ENCODE data around the gene TGFBR3. TPM values are rescaled to one million over a fixed set of nuclear protein-coding genes. Genes with fewer than 3 reads are reported as not detected.

The TGFBR3 gene
- total and polyA plus RNA-seq, 2 of the 8 experiments (the other 6 are each of a cell fraction or from before 2014, with no cell fraction given): 2.0 to 6.1 TPM

DNA sequence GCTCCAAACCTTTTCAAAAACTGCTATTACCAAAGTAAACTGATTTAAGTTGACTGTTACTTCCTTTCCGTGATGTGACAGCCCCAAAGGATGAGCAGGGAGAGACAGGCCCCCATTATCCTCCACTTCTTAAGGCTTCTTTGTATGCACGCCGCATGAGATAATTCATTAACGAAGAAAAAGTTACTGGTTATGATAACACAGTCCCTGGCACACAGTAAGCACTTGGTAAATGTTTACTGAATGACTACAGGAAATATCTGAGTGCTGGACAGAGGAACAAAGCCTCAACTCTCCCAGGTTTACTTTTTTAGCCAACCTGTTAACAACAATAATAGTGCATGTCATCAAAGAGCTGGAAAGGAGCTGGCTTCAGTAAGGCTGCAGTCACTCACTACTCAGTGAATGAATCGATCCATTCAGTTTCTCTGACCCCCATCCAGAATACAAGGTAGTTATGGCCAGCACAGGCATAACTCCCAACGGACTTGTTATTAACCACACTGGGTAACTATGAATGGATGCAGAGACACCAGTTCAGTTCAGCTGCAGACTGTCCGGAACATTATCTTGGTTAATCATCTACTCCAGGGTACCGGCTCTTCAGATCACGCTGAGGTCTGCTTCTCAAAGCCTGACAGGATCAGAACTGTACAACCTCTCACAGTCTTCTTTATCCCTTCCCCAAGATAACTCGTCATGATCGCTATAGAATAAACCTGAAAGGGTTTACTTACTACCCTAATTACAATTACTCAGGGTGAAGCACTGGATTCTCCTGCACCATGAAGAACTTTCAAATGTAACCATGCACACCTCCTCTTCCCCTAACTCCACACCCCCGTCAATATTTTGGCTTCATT, 58.3 kb downstream of the TGFBR3 start (continued):
- TF ChIP-seq, protein P1, sequence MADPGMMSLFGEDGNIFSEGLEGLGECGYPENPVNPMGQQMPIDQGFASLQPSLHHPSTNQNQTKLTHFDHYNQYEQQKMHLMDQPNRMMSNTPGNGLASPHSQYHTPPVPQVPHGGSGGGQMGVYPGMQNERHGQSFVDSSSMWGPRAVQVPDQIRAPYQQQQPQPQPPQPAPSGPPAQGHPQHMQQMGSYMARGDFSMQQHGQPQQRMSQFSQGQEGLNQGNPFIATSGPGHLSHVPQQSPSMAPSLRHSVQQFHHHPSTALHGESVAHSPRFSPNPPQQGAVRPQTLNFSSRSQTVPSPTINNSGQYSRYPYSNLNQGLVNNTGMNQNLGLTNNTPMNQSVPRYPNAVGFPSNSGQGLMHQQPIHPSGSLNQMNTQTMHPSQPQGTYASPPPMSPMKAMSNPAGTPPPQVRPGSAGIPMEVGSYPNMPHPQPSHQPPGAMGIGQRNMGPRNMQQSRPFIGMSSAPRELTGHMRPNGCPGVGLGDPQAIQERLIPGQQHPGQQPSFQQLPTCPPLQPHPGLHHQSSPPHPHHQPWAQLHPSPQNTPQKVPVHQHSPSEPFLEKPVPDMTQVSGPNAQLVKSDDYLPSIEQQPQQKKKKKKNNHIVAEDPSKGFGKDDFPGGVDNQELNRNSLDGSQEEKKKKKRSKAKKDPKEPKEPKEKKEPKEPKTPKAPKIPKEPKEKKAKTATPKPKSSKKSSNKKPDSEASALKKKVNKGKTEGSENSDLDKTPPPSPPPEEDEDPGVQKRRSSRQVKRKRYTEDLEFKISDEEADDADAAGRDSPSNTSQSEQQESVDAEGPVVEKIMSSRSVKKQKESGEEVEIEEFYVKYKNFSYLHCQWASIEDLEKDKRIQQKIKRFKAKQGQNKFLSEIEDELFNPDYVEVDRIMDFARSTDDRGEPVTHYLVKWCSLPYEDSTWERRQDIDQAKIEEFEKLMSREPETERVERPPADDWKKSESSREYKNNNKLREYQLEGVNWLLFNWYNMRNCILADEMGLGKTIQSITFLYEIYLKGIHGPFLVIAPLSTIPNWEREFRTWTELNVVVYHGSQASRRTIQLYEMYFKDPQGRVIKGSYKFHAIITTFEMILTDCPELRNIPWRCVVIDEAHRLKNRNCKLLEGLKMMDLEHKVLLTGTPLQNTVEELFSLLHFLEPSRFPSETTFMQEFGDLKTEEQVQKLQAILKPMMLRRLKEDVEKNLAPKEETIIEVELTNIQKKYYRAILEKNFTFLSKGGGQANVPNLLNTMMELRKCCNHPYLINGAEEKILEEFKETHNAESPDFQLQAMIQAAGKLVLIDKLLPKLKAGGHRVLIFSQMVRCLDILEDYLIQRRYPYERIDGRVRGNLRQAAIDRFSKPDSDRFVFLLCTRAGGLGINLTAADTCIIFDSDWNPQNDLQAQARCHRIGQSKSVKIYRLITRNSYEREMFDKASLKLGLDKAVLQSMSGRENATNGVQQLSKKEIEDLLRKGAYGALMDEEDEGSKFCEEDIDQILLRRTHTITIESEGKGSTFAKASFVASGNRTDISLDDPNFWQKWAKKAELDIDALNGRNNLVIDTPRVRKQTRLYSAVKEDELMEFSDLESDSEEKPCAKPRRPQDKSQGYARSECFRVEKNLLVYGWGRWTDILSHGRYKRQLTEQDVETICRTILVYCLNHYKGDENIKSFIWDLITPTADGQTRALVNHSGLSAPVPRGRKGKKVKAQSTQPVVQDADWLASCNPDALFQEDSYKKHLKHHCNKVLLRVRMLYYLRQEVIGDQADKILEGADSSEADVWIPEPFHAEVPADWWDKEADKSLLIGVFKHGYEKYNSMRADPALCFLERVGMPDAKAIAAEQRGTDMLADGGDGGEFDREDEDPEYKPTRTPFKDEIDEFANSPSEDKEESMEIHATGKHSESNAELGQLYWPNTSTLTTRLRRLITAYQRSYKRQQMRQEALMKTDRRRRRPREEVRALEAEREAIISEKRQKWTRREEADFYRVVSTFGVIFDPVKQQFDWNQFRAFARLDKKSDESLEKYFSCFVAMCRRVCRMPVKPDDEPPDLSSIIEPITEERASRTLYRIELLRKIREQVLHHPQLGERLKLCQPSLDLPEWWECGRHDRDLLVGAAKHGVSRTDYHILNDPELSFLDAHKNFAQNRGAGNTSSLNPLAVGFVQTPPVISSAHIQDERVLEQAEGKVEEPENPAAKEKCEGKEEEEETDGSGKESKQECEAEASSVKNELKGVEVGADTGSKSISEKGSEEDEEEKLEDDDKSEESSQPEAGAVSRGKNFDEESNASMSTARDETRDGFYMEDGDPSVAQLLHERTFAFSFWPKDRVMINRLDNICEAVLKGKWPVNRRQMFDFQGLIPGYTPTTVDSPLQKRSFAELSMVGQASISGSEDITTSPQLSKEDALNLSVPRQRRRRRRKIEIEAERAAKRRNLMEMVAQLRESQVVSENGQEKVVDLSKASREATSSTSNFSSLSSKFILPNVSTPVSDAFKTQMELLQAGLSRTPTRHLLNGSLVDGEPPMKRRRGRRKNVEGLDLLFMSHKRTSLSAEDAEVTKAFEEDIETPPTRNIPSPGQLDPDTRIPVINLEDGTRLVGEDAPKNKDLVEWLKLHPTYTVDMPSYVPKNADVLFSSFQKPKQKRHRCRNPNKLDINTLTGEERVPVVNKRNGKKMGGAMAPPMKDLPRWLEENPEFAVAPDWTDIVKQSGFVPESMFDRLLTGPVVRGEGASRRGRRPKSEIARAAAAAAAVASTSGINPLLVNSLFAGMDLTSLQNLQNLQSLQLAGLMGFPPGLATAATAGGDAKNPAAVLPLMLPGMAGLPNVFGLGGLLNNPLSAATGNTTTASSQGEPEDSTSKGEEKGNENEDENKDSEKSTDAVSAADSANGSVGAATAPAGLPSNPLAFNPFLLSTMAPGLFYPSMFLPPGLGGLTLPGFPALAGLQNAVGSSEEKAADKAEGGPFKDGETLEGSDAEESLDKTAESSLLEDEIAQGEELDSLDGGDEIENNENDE (IDR thresholded peaks at IDR 0.05; ENCODE audit: insufficient replicate concordance, low read length): no peak
- TF ChIP-seq EP300 (IDR thresholded peaks at IDR 0.05; ENCODE audit: borderline replicate concordance in 1 of 2, low read depth in 2 of 2, low read length in 2 of 2) (no peak), TBP (IDR thresholded peaks at IDR 0.05; ENCODE audit: low read depth, low read length) (no peak), BACH1 (IDR thresholded peaks at IDR 0.05; ENCODE audit: low read length) (no peak)

All from H1 (cell line).